Esophagus muscularis mucosa (tissue), 3 donors: ENCODE results near the gene TAAR8.

Source experiments
- POLR2A ChIP-seq: fragments of 450-650 bp; IDR thresholded peaks from one replicate; pipeline ENCODE4 v1.6.1; 2017; ENCODE audit warnings: antibody characterized with exemption, moderate library complexity, mild to moderate bottlenecking, low read depth
- TF ChIP-seq, protein P1 (sequence below), 3 experiments: fragments of 200-600 bp in 2 of 3; fragments of 450-650 bp in 1 of 3; sonication (generic) in 2 of 3; IDR thresholded peaks; one replicate each; pipeline ENCODE4 v1.5.1; 2017 to 2019; ENCODE audit warnings: antibody characterized with exemption in 3 of 3, mild to moderate bottlenecking in 2 of 3, moderate library complexity in 1 of 3

DNA sequence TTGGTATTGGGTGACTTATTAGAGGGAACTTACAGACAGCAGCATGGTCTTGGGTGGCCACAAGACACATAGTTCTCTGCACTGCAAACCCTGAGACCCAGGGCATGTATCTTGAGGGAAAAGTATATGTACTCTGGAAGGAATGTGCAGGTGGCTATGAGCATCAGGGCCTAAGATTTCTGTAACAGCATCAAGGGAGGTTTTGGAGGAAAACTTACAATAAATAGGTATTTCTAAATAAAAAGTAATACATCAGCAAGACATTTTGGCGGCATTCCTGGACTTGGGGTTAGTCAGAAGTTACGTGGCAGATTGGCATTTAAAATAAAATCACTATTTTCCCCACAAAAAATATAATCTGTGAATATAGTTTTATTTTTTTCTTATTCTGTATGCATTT lies 31.5 kb upstream of the TAAR8 start:
- TF ChIP-seq, protein P1, sequence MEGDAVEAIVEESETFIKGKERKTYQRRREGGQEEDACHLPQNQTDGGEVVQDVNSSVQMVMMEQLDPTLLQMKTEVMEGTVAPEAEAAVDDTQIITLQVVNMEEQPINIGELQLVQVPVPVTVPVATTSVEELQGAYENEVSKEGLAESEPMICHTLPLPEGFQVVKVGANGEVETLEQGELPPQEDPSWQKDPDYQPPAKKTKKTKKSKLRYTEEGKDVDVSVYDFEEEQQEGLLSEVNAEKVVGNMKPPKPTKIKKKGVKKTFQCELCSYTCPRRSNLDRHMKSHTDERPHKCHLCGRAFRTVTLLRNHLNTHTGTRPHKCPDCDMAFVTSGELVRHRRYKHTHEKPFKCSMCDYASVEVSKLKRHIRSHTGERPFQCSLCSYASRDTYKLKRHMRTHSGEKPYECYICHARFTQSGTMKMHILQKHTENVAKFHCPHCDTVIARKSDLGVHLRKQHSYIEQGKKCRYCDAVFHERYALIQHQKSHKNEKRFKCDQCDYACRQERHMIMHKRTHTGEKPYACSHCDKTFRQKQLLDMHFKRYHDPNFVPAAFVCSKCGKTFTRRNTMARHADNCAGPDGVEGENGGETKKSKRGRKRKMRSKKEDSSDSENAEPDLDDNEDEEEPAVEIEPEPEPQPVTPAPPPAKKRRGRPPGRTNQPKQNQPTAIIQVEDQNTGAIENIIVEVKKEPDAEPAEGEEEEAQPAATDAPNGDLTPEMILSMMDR (IDR thresholded peaks at IDR 0.05) = no peak
- no peak for TF ChIP-seq POLR2A
